ENCODE data around the gene CST3. TPM values are rescaled to one million over a fixed set of nuclear protein-coding genes. Genes with fewer than 3 reads are reported as not detected.

Gene CST3
- polyA plus RNA-seq, 1 donor (not counting 4 experiments of a cell fraction or from before 2014, with no cell fraction given), result 194 TPM

GRCh38 chr20:23667666-23668065 lies 29.9 kb upstream of the CST3 start:
- Histone ChIP-seq H3K4me2 (ENCODE audit: control insufficient read depth, extremely low read depth, insufficient read depth, low read depth, low read length) (no peak overlapping the region), H2AFZ (ENCODE audit: control insufficient read depth, low read length) (no peak overlapping the region), H3K27me3 (ENCODE audit: control insufficient read depth, extremely low read depth, insufficient read depth, low read length) (no peaks in the 10 kb centered on the region), H3K79me2 (ENCODE audit: control insufficient read depth, insufficient read depth, low read length) (no peaks in the 10 kb centered on the region), H4K20me1 (ENCODE audit: control insufficient read depth, extremely low read depth, insufficient read depth, low read length) (no peaks in the 10 kb centered on the region), H3K9ac (ENCODE audit: control insufficient read depth, extremely low read depth, insufficient read depth, low read length) (no peak overlapping the region), H3K27ac (ENCODE audit: control insufficient read depth, insufficient read depth, low read length) (no peak overlapping the region), H3K4me1 (ENCODE audit: control insufficient read depth, extremely low read depth, insufficient read depth, low read length) (no peaks in the 10 kb centered on the region), H3K36me3 (ENCODE audit: control insufficient read depth in 2 of 2, extremely low read depth in 1 of 2, insufficient read depth in 2 of 2, low read length in 2 of 2) (no peaks in the 10 kb centered on the region), H3K9me3 (ENCODE audit: control insufficient read depth, low read depth, low read length) (no peaks in the 10 kb centered on the region), H3K4me3 (ENCODE audit: control insufficient read depth in 2 of 3, extremely low read depth in 1 of 3, insufficient read depth in 2 of 3, low read depth in 1 of 3, low read length in 3 of 3) (no peak overlapping the region), H3K9me1 (ENCODE audit: control insufficient read depth, extremely low read depth, insufficient read depth, low read length) (no peaks in the 10 kb centered on the region)
- TF ChIP-seq EZH2 (IDR thresholded peaks at IDR 0.05; ENCODE audit: low read length), result no peak
- no peak for TF ChIP-seq CTCF (optimal IDR thresholded peaks at IDR 0.05 in 1 of 3, IDR thresholded peaks at IDR 0.05 in 1 of 3, conservative IDR thresholded peaks at IDR 0.05 in 1 of 3; ENCODE audit: extremely low read depth in 1 of 3, insufficient read depth in 2 of 3, low read length in 3 of 3)
- FAIRE-seq (no peak), DNase-seq (ENCODE audit: low read depth, low spot score) (no peak)
- dilution Hi-C loops (cut with MboI; ENCODE audit: extremely low pct_ligation_motif_present, low sequenced_read_pairs), result no loop called here

GRCh38 chr20:23666698-23667097 lies 28.9 kb upstream of the CST3 start:
- FAIRE-seq, result no peak
- Histone ChIP-seq H3K9ac (ENCODE audit: control insufficient read depth, extremely low read depth, insufficient read depth, low read length) (no peak overlapping the region), H3K79me2 (ENCODE audit: control insufficient read depth, insufficient read depth, low read length) (no peaks in the 10 kb centered on the region), H3K4me3 (ENCODE audit: control insufficient read depth in 2 of 3, extremely low read depth in 1 of 3, insufficient read depth in 2 of 3, low read depth in 1 of 3, low read length in 3 of 3) (no peak overlapping the region), H3K9me3 (ENCODE audit: control insufficient read depth, low read depth, low read length) (no peaks in the 10 kb centered on the region), H2AFZ (ENCODE audit: control insufficient read depth, low read length) (no peak overlapping the region), H3K4me2 (ENCODE audit: control insufficient read depth, extremely low read depth, insufficient read depth, low read depth, low read length) (no peak overlapping the region), H3K27me3 (ENCODE audit: control insufficient read depth, extremely low read depth, insufficient read depth, low read length) (no peaks in the 10 kb centered on the region), H3K36me3 (ENCODE audit: control insufficient read depth in 2 of 2, extremely low read depth in 1 of 2, insufficient read depth in 2 of 2, low read length in 2 of 2) (no peaks in the 10 kb centered on the region), H4K20me1 (ENCODE audit: control insufficient read depth, extremely low read depth, insufficient read depth, low read length) (no peaks in the 10 kb centered on the region), H3K27ac (ENCODE audit: control insufficient read depth, insufficient read depth, low read length) (no peak overlapping the region), H3K4me1 (ENCODE audit: control insufficient read depth, extremely low read depth, insufficient read depth, low read length) (no peaks in the 10 kb centered on the region), H3K9me1 (ENCODE audit: control insufficient read depth, extremely low read depth, insufficient read depth, low read length) (no peaks in the 10 kb centered on the region)
- TF ChIP-seq EZH2 (IDR thresholded peaks at IDR 0.05; ENCODE audit: low read length) (no peak), CTCF (optimal IDR thresholded peaks at IDR 0.05 in 1 of 3, IDR thresholded peaks at IDR 0.05 in 1 of 3, conservative IDR thresholded peaks at IDR 0.05 in 1 of 3; ENCODE audit: extremely low read depth in 1 of 3, insufficient read depth in 2 of 3, low read length in 3 of 3) (no peak)
- dilution Hi-C loops (cut with MboI; ENCODE audit: extremely low pct_ligation_motif_present, low sequenced_read_pairs), result no loop called here
- DNase-seq (ENCODE audit: low read depth, low spot score), result no peak
